Stimulated activated naive CD8-positive, alpha-beta T cell treated with anti-CD3 and anti-CD28 coated beads, Interleukin-15, Interleukin-2, amounts not matched to agents 100 ng/mL and 50 ng/mL, for 24 hours (primary cell): Measurements from ENCODE around the gene PCDHB14.
"Not testable (repeated sequence)": the region's sequence is repeated elsewhere in the genome, so short reads cannot be mapped to it uniquely, and the experiment has no call there.

Source experiments
- H3K27ac Mint-ChIP-seq: one replicate; pipeline ENCODE4 v1.8.0; 2021; ENCODE audit warnings: mild to moderate bottlenecking, mixed read lengths
- H3K27me3 Mint-ChIP-seq: one replicate; pipeline ENCODE4 v1.8.0; 2021; ENCODE audit warnings: mixed read lengths
- H3K36me3 Mint-ChIP-seq: one replicate; pipeline ENCODE4 v1.8.0; 2021; ENCODE audit warnings: low read depth, mixed read lengths
- H3K4me1 Mint-ChIP-seq: one replicate; pipeline ENCODE4 v1.8.0; 2021; ENCODE audit warnings: low read depth, mixed read lengths
- H3K4me3 Mint-ChIP-seq: one replicate; pipeline ENCODE4 v1.8.0; 2021; ENCODE audit warnings: mild to moderate bottlenecking, mixed read lengths
- H3K9me3 Mint-ChIP-seq: one replicate; pipeline ENCODE4 v1.8.0; 2021; ENCODE audit warnings: mixed read lengths

The PCDHB14 gene

DNA sequence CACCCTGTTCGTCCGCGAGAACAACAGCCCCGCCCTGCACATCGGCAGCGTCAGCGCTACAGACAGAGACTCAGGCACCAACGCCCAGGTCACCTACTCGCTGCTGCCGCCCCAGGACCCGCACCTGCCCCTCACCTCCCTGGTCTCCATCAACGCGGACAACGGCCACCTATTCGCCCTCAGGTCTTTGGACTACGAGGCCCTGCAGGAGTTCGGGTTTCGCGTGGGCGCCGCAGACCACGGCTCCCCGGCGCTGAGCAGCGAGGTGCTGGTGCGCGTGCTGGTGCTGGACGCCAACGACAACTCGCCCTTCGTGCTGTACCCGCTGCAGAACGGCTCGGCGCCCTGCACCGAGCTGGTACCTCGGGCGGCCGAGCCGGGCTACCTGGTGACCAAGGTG, 12.8 kb downstream of the PCDHB14 start:
- H3K4me1 Mint-ChIP-seq, H3K27ac Mint-ChIP-seq, H3K4me3 Mint-ChIP-seq: not testable (repeated sequence)
- H3K9me3 Mint-ChIP-seq: peaks cover 42% of the 10 kb centered on the region
- H3K36me3 Mint-ChIP-seq: peaks cover 30% of the 10 kb centered on the region
- H3K27me3 Mint-ChIP-seq: peaks cover 58% of the 10 kb centered on the region

DNA sequence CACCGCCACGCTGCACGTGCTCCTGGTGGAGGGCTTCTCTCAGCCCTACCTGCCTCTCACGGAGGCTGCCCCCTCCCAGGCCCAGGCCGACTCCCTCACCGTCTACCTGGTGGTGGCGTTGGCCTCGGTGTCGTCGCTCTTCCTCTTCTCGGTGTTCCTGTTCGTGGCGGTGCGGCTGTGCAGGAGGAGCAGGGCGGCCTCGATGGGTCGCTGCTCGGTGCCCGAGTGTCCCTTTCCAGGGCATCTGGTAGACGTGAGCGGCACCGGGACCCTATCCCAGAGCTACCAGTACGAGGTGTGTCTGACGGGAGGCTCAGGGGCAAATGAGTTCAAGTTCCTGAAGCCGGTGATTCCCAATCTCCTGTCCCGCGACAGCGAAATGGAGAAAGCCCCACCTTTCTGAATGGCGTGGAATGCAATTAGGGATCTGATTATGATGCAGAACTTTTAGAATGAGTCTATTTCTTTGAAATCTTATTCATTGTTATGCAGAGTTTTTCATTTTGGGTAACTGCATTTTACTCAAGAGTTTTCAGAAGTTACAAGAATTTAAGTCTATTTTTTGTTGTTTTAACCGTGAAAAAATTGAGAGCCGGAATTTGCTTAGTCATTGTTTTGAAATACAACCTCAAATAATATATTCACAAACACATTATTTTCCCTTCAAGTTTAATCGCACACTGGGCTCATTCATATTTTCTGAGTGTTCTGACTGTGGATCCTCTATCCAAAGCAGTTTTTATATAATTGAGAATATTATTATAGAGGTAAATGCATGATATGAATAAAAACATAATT, 13.6 kb downstream of the PCDHB14 start:
- H3K4me3 Mint-ChIP-seq: no peak overlapping the region
- peaks cover 60% of the 10 kb centered on the region for H3K27me3 Mint-ChIP-seq
- peaks cover 29% of the 10 kb centered on the region for H3K36me3 Mint-ChIP-seq
- H3K27ac Mint-ChIP-seq: no peak overlapping the region
- H3K4me1 Mint-ChIP-seq: no peaks in the 10 kb centered on the region
- peaks cover 37% of the 10 kb centered on the region for H3K9me3 Mint-ChIP-seq

DNA sequence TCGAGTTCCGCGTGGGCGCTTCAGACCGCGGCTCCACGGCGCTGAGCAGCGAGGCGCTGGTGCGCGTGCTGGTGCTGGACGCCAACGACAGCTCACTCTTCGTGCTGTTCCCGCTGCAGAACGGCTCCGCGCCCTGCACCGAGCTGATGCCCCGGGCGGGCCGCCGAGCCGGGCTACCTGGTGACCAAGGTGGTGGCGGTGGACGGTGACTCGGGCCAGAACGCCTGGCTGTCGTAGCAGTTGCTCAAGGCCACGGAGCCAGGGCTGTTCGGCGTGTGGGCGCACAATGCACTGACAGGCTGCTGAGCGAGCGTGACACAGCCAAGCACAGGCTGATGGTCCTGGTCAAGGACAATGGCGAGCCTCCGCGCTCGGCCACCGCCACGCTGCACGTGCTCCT, 18.4 kb downstream of the PCDHB14 start:
- H3K4me1 Mint-ChIP-seq: no peaks in the 10 kb centered on the region
- peaks cover 68% of the 10 kb centered on the region for H3K27me3 Mint-ChIP-seq
- no peak overlapping the region for H3K27ac Mint-ChIP-seq
- H3K36me3 Mint-ChIP-seq: peaks cover 29% of the 10 kb centered on the region
- peaks cover 53% of the 10 kb centered on the region for H3K9me3 Mint-ChIP-seq
- H3K4me3 Mint-ChIP-seq: no peak overlapping the region

DNA sequence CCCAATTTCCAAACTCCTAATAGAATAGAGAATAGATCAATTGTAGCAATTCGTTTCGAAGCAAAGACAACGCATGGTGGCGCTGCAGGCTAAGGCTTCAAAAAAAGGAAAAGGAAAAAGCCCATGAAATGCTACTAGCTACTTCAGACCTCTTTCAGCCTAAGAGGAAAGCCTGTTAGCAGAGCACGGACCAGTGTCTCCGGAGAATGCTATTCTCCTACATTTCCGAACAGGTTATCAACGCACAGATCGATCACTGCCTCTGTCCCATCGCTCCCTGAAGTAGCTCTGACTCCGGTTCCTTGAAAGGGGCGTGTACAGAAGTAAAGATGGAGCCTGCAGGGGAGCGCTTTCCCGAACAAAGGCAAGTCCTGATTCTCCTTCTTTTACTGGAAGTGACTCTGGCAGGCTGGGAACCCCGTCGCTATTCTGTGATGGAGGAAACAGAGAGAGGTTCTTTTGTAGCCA, 22.1 kb downstream of the PCDHB14 start, which contains the start of gene PCDHB15:
TSS of gene PCDHB15 (plus strand) at position 146 of the 468 bp plus-strand sequence. CDS start at position 330, 184 bp downstream.
- Mint-ChIP-seq H3K4me1 (no peaks in the 10 kb centered on the region), H3K27ac (no peak within 1 kb of the TSS), H3K9me3 (peaks cover 49% of the 10 kb centered on the region), H3K36me3 (peaks cover 29% of the 10 kb centered on the region), H3K27me3 (peaks cover 45% of the 10 kb centered on the region), H3K4me3 (no peak within 1 kb of the TSS)

DNA sequence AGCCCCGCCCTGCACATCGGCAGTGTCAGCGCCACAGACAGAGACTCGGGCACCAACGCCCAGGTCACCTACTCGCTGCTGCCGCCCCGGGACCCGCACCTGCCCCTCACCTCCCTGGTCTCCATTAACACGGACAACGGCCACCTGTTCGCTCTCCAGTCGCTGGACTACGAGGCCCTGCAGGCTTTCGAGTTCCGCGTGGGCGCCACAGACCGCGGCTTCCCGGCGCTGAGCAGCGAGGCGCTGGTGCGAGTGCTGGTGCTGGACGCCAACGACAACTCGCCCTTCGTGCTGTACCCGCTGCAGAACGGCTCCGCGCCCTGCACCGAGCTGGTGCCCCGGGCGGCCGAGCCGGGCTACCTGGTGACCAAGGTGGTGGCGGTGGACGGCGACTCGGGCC, 23.8 kb downstream of the PCDHB14 start:
- not testable (repeated sequence) for H3K27ac Mint-ChIP-seq
- Mint-ChIP-seq H3K9me3 (peaks cover 46% of the 10 kb centered on the region), H3K36me3 (peaks cover 22% of the 10 kb centered on the region)

DNA sequence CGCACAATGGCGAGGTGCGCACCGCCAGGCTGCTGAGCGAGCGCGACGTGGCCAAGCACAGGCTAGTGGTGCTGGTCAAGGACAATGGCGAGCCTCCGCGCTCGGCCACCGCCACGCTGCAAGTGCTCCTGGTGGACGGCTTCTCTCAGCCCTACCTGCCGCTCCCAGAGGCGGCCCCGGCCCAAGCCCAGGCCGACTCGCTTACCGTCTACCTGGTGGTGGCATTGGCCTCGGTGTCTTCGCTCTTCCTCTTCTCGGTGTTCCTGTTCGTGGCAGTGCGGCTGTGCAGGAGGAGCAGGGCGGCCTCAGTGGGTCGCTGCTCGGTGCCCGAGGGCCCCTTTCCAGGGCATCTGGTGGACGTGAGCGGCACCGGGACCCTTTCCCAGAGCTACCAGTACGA, 24.3 kb downstream of the PCDHB14 start:
- not testable (repeated sequence) for H3K4me1 Mint-ChIP-seq, H3K27ac Mint-ChIP-seq, H3K4me3 Mint-ChIP-seq
- H3K36me3 Mint-ChIP-seq: peaks cover 22% of the 10 kb centered on the region
- peaks cover 45% of the 10 kb centered on the region for H3K9me3 Mint-ChIP-seq
- peaks cover 33% of the 10 kb centered on the region for H3K27me3 Mint-ChIP-seq

More for the DNA sequence above, 23.8 kb downstream of the PCDHB14 start:
- not testable (repeated sequence) for H3K4me3 Mint-ChIP-seq, H3K4me1 Mint-ChIP-seq
- H3K27me3 Mint-ChIP-seq: peaks cover 34% of the 10 kb centered on the region

DNA sequence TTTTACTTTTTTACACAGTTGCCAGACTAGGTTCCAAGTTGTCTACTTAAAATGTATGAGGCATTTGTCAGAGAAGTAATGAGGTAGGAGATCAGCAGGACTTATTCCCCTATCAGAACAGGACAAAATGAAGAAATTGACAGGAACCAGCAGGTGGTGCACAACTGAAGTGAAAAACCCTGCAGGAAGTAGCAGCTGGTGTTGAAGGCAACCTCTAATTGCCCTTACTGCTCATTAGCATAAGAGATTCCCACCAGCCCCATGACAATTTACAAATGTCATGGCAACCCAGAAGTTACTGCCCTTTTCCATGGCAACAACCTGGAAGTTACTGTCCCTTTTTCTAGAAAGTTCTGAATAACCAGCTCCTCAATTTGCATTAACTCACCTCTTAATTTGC, 27.4 kb downstream of the PCDHB14 start:
- Mint-ChIP-seq H3K9me3 (peaks cover 52% of the 10 kb centered on the region), H3K27me3 (peaks cover 7% of the 10 kb centered on the region), H3K4me3 (no peak overlapping the region), H3K27ac (no peak overlapping the region), H3K4me1 (no peaks in the 10 kb centered on the region), H3K36me3 (peaks cover 20% of the 10 kb centered on the region)

DNA sequence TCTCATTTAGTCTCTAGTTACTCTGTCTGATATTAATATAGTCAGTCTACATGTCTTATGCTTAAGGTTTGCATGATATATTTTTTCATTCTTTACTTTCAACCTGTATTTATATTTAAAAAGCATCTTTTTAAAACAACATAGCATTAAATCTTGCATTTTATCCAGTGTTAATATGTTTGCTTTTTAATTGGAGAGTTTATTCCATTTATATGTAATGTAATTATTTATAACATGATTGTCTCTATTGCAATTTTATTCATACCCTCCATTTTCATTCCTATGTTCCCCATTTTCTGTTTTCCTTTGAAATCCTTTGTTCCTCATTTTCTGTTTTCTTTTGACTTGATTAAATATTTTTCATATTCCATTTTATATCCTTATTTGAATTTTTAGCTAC, 35.3 kb downstream of the PCDHB14 start:
- H3K36me3 Mint-ChIP-seq: peaks cover 54% of the 10 kb centered on the region
- H3K4me1 Mint-ChIP-seq: no peaks in the 10 kb centered on the region
- H3K4me3 Mint-ChIP-seq: no peak overlapping the region
- H3K27me3 Mint-ChIP-seq: no peaks in the 10 kb centered on the region
- no peak overlapping the region for H3K27ac Mint-ChIP-seq
- peaks cover 56% of the 10 kb centered on the region for H3K9me3 Mint-ChIP-seq

DNA sequence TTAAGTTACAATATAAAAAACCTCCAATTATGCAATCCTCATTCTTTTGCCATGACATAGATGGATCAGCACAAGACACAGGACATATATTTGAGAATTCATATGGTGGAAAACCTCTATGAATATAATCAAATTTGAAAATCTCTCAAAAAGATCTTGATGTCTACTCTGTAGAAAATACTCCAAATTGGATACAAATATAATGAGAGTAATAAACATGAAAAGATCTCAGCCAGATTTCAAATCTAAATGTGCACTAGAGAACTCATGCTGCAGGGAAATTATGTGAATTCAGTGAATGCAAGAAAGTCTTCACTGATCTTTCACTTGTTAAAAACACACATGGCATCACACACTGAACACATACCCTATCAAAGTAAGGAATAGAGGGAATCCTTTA, 35.8 kb downstream of the PCDHB14 start:
- Mint-ChIP-seq H3K36me3 (peaks cover 59% of the 10 kb centered on the region), H3K4me1 (no peaks in the 10 kb centered on the region), H3K27ac (no peak overlapping the region), H3K27me3 (no peaks in the 10 kb centered on the region), H3K9me3 (peaks cover 54% of the 10 kb centered on the region), H3K4me3 (no peak overlapping the region)

DNA sequence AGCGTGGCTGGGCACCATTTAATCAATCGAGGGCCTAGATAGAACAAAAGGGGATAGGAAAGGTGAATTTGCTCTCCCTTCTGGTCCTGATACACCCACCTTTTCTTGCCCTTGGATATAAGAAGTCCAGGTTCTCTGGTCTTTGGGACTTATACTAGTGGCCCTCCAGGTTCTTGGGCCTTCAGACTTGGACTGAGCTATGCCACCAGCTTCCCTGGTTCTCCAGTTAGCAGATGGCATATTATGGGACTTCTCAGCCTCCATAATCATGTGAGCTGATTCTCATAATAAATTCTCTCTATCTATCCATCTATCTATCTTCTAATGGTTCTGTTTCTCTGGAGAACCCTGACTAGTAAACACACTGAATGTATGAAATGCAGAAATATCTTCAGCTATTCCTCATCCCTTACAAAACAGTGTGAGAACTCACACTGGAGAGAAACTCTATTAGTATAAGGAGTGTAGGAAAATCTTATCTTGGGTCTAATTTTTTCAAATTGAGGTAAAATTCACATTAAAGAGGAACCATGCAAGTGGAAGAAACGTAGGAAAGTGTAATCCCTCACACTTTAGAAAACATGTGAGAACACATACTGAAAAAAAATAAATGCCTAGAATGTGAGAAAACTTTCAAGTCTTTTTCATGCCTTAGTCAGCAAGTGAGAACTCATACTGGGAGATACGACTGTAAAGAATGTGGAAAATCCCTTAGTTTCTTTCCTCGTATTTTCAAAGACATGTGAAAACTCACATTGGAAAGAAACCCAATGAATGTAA, 37.5 kb downstream of the PCDHB14 start:
- Mint-ChIP-seq H3K27ac (no peak overlapping the region), H3K36me3 (peaks cover 53% of the 10 kb centered on the region)

DNA sequence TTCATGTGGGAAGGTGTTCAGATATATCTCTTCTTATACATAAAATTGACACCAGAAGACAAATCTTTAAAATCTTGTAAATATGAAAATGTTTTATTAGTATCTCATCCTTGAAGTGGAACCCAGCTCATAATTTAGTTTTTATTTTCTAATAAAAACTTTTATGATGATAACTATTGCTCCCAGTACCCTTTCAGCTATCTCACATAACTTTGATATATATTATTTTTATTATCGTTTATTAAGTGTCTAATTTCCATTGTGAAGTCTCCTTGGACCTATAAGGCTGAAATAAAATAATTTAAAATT, 38.0 kb downstream of the PCDHB14 start:
- Mint-ChIP-seq H3K4me1 (no peaks in the 10 kb centered on the region), H3K9me3 (peaks cover 48% of the 10 kb centered on the region), H3K27ac (no peak overlapping the region), H3K36me3 (peaks cover 58% of the 10 kb centered on the region), H3K4me3 (no peak overlapping the region), H3K27me3 (no peaks in the 10 kb centered on the region)

More for the DNA sequence above, 37.5 kb downstream of the PCDHB14 start:
- H3K9me3 Mint-ChIP-seq: peaks cover 47% of the 10 kb centered on the region
- no peaks in the 10 kb centered on the region for H3K27me3 Mint-ChIP-seq
- H3K4me1 Mint-ChIP-seq: no peaks in the 10 kb centered on the region
- H3K4me3 Mint-ChIP-seq: no peak overlapping the region

DNA sequence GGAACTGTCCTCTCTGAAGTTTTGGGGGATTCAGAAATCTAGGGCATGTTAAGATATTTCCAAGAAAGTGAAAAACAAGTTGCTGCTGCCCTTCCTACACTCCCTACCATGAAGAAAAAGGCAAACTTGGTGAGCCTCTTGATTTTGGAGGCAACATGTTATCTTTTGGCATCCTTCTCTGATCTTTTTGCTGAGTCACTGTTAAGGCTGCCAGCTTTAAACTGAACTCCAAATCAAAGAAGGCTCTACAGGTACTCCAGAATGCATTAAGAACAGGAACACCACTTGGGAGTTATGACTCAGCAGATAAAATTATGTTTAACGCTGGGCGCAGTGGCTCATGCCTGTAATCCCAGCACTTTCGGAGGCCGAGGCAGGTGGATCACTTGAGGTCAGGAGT, 46.1 kb downstream of the PCDHB14 start:
- H3K4me3 Mint-ChIP-seq: no peak overlapping the region
- no peak overlapping the region for H3K27ac Mint-ChIP-seq
- no peaks in the 10 kb centered on the region for H3K27me3 Mint-ChIP-seq
- H3K36me3 Mint-ChIP-seq: peaks cover 46% of the 10 kb centered on the region
- peaks cover 52% of the 10 kb centered on the region for H3K9me3 Mint-ChIP-seq
- H3K4me1 Mint-ChIP-seq: no peaks in the 10 kb centered on the region

DNA sequence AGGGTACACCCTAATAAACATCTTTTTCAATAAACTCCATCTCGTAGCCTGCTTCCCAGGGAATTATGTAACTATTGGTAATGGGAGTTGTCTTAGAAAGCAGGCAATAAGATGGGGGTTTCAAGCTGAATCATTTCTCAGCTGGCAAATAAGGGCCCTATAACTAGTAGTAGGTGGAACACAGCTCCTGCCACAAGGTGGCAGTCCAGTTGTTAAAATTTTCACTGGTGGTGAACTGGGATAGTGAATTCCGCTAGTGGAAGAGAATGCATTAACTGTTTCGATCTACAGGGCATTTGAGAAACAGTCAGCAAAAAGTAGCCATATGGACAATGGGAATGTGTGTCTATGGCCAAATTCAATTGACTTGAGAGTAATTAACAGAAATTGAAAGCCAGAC, 49.8 kb downstream of the PCDHB14 start:
- no peak overlapping the region for H3K27ac Mint-ChIP-seq
- H3K4me3 Mint-ChIP-seq: no peak overlapping the region
- H3K36me3 Mint-ChIP-seq: peaks cover 34% of the 10 kb centered on the region
- H3K27me3 Mint-ChIP-seq: no peaks in the 10 kb centered on the region
- no peaks in the 10 kb centered on the region for H3K4me1 Mint-ChIP-seq
- peaks cover 48% of the 10 kb centered on the region for H3K9me3 Mint-ChIP-seq
